LoVo (cell line): ENCODE measurements around the gene GABRD.
"Not testable (repeated sequence)": the region's sequence is repeated elsewhere in the genome, so short reads cannot be mapped to it uniquely, and the experiment has no call there.

ENCODE experiments used
- DNase-seq: peaks from one replicate; pipeline ENCODE4 v3.0.0-alpha.2; 2016; ENCODE audit warnings: low spot score

The GABRD gene, protein sequence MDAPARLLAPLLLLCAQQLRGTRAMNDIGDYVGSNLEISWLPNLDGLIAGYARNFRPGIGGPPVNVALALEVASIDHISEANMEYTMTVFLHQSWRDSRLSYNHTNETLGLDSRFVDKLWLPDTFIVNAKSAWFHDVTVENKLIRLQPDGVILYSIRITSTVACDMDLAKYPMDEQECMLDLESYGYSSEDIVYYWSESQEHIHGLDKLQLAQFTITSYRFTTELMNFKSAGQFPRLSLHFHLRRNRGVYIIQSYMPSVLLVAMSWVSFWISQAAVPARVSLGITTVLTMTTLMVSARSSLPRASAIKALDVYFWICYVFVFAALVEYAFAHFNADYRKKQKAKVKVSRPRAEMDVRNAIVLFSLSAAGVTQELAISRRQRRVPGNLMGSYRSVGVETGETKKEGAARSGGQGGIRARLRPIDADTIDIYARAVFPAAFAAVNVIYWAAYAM

DNA sequence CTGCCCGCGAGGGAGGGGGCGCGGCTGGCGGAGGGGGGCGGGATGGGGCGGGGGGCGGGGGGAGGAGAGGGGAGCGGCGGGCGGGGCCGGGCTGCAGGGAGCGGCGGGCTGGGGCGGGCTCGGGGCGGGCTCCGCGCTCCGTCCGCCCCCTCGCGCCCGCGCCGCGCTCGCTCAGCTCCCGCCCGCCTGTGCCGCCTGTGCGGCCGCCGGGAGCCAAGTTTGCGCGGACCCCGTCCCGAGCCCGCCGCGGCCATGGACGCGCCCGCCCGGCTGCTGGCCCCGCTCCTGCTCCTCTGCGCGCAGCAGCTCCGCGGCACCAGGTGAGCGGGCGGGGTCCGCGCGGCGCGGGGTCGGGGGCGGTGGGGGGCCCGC, at the start of gene GABRD:
Gene GABRD (plus strand): TSS at position 174 of the 372 bp plus-strand sequence. CDS start 79 bp downstream, at position 253.
- DNase-seq = no peak

DNA sequence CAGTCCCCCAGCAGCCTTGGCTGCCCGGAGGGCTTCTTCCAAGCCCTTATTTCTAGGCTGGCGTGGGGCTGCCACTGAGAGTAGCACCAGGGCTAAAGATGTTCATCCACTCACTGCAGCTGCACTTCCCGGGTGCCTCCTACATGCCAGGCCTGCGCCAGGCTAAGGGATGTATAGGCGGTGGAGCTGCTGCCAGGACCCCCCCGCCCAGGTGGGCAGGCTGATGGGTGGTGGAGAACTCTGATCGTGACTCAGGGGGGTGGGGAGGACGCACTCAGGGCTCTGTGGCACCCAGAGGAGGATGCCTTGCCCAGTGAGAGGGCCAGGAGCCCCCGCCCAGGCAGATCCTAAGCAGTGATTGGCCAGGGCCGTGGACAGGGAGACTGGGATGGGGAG, 49.6 kb upstream of the GABRD start:
- DNase-seq = no peak

DNA sequence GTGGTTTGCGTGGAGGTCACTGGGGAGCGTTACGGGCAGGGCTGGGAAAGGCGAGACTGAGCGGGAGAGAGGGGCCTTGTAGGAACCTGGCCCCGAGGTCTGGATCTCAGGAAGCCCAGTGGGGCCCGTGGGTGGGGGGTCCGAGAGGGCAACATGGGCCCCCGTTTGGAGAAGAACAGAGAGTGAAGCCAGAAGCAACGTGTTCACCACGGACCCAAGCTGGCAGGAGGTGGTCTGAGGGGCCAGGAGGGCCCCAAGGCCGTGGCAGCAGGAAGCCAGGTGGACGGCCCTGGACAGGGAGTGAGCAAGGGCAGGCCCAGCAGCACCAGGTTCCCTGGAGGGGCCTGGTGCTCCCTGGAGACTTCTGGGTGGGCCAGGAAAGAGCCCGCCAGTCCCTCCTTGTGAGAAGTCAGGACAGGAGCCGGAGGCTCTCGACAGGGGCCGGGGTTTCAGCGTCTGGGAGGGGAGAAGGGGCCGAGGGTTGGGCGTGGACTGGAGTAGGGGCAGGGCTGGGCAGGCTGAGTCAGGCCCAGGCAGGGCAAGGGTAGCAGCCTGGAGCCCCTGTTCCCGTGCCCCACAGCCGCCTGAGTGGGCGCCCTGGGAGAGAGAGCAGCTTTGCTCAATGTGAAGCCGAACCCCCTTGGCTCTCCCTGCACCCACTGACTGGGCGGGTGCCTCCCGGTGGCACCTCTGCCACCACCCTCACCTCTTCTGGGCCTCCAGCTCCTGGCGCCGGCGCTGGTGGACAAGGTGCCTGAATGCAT, 49.0 kb upstream of the GABRD start:
- no peak for DNase-seq

DNA sequence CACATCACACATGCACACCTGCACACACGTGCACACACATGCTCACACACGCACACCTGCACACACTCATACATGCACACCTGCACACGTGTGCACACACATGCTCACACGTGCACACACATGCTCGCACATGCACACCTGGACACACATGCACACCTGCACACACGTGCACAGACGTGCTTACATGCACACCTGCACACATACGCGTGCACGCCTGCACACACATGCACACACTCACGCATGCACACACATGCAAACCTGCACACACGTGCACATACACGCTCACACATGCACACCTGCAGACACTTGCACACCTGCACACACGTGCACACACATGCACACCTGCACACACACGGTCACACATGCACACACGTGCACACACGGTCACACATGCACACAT, 48.1 kb upstream of the GABRD start:
- DNase-seq = no peak

DNA sequence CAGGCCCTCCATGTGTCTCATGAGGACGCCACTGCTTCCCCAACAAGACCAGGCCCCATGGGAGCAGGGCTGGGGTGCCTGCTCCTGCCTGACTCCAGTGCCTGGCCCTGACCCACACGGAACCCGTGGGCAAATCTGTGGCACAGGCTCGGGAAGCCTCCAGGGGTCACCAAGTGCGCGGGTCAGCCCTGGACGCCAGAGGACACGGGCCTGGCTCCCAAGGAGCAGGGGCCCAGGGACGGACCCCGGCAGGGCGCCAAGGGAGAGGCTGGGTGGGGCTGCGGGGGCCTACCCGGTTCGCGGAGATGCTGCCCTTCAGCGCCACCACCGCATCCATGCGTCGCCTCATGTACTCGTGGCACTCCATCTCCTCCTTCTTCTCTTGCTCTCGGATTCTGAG, 47.5 kb upstream of the GABRD start:
- DNase-seq = no peak

- no peak for DNase-seq
These were observed 46.0 kb upstream of the GABRD start for GRCh38 chr1:1972976-1973715.

- no peak for DNase-seq
These were observed 45.2 kb upstream of the GABRD start for GRCh38 chr1:1973716-1974642.

GRCh38 chr1:1974834-1975233, 44.3 kb upstream of the GABRD start:
- DNase-seq = no peak

- no peak for DNase-seq
These were observed 43.6 kb upstream of the GABRD start for GRCh38 chr1:1975535-1975934.

GRCh38 chr1:1976031-1976430, 43.1 kb upstream of the GABRD start:
- DNase-seq = no peak

GRCh38 chr1:1978108-1978507, 41.0 kb upstream of the GABRD start:
- DNase-seq = no peak

- not testable (repeated sequence) for DNase-seq
These were observed 40.3 kb upstream of the GABRD start for GRCh38 chr1:1978690-1979481.

DNA sequence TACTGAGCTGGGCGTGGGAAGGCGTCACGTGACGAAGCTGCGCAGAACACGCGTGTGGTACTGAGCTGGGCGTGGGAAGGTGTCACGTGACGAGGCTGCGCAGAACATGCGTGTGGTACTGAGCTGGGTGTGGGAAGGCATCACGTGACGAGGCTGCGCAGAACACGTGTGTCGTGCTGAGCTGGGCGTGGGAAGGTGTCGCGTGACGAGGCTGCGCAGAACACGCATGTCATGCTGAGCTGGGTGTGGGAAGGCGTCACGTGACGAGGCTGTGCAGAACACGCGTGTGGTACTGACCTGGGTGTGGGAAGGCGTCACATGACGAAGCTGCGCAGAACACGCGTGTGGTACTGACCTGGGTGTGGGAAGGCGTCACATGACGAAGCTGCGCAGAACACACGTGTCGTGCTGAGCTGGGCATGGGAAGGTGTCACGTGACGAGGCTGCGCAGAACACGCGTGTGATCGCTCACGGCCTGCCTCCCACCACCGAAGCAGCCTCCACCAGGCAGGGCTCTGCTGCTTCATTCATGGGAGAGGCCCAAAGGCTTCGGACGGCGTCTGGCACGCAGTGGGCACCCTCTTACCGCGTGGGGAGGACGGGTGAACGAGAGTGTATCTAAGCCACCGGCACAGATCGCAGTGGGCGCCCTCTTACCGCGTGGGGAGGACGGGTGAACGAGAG, 39.5 kb upstream of the GABRD start:
- no peak for DNase-seq

DNA sequence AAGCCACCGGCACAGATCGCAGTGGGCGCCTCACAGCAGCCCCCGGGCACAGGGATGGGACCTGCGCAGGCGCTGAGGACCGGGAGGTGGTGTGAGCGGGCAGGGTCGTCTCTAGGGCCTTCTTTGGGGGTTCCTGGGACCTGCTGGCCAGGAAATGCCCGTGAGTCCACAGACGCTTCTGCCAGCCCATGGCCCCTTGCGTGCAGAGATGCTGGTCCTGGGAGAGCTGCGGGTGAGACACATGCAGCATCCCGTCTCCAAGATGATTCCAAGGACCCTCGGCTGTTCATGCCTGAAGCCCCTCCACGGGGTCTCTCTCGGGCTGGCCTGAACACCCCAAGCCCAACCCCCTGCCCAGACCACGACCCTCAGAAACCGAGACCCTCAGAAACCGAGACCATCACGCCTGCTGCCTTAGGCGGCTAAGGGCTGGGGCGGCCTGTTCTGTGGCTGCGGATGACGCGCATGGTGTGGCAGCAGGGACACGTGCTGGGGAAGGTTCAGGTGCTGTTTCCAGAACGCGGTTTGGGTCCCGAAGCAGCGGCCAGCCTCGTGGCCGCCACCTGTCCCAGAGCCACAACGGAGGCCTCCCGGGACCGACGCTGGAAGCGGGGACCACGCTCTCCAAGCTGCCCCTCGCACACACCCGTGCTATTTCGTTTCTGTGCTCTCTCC, 38.5 kb upstream of the GABRD start:
- DNase-seq = no peak

- no peak for DNase-seq
These were observed 38.0 kb upstream of the GABRD start for GRCh38 chr1:1981142-1981500.

DNA sequence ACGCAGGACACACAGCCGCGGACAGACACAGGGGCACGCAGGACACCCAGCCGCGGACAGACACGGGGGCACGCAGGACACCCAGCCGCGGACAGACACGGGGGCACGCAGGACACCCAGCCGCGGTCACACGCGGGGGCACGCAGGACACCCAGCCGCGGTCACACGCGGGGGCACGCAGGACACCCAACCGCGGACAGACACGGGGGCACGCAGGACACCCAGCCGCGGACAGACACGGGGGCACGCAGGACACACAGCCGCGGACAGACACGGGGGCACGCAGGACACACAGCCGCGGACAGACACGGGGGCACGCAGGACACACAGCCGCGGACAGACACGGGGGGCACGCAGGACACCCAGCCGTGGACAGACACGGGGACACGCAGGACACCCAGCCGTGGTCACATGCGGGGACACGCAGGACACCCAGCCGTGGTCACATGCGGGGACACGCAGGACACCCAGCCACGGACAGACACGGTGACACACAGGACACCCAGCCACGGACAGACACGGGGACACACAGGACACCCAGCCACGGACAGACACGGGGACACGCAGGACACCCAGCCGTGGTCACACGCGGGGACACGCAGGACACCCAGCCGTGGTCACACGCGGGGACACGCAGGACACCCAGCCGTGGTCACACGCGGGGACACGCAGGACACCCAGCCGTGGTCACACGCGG, 37.4 kb upstream of the GABRD start:
- not testable (repeated sequence) for DNase-seq

- no peak for DNase-seq
These were observed 36.5 kb upstream of the GABRD start for GRCh38 chr1:1982379-1983232.

GRCh38 chr1:1984560-1985070, 34.5 kb upstream of the GABRD start:
- DNase-seq = no peak
